SW480 (cell line): ENCODE data around the gene PRSS22.

Experiments used
- DNase-seq: peaks from one replicate; pipeline ENCODE4 v3.0.0-alpha.2; 2016; ENCODE audit warnings: low spot score

PRSS22 gene

GRCh38 chr16:2852731-2853507, 5.1 kb downstream of the PRSS22 start:
- DNase-seq: no peak

- DNase-seq: no peak
Observed at GRCh38 chr16:2852003-2852730, 5.8 kb downstream of the PRSS22 start.

GRCh38 chr16:2848933-2849725, 8.8 kb downstream of the PRSS22 start:
- DNase-seq: no peak

DNA sequence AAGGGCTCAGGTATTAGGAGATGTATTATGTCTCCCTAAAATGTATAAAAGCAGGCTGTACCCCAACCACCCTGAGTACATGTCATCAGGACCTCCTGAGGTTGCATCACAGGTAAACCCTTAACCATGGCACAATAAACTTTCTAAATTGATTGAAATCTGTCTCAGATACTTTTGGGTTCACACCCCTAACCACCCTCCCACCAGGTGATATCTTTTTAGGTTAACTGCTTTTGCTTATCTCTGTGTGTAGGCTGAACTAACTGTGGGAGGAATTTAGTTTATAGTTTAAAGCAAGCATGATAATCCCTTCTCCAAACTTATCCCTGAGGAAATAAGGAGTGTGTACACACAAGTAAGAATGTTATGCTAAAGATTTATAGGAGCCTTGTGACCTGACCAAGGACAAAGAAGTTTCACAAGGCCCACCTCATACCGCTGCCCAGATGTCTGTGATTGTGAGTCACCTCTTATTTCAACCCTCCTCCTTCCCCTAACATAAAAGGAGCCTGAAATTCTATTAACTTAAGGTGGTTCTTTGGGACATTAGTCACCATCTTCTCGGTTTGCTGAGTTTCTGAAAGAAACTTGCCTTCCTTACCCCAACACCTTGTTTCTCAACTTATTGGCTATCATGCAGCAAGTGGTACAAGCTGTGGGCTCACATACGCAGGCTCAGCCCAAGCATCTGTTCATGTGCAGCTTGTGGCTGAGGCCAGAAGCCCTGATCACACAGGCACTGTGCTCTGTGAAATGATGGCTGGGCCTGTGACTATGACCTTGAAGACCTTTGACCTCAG, 11.3 kb downstream of the PRSS22 start:
- DNase-seq: peak; percentile 77

- DNase-seq: no peak
Observed at GRCh38 chr16:2845116-2845515, 12.9 kb downstream of the PRSS22 start.

GRCh38 chr16:2843526-2843925, 14.4 kb downstream of the PRSS22 start:
- no peak for DNase-seq

GRCh38 chr16:2842340-2843000, 15.5 kb downstream of the PRSS22 start:
- DNase-seq: no peak

GRCh38 chr16:2841606-2842339, 16.2 kb downstream of the PRSS22 start:
- DNase-seq: no peak

DNA sequence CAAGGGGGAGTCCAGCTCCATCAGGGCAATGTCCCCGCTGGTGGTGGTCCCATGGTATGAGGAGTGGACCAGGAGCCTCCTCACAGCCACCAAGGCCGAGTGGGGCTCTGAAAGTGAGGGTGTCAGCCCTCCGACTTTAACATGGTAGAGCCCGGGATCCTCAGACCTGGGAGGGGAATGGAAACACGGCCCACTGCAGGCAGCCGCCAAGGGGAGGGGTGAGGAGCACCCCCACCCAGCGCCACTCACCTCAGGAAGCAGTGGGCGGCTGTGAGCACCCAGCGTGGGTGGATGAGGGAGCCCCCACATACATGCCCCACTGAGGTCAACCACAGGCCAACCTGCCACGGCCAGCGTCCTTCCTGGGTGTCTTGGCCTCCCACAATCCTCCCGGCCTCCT, 17.1 kb downstream of the PRSS22 start:
- no peak for DNase-seq

DNA sequence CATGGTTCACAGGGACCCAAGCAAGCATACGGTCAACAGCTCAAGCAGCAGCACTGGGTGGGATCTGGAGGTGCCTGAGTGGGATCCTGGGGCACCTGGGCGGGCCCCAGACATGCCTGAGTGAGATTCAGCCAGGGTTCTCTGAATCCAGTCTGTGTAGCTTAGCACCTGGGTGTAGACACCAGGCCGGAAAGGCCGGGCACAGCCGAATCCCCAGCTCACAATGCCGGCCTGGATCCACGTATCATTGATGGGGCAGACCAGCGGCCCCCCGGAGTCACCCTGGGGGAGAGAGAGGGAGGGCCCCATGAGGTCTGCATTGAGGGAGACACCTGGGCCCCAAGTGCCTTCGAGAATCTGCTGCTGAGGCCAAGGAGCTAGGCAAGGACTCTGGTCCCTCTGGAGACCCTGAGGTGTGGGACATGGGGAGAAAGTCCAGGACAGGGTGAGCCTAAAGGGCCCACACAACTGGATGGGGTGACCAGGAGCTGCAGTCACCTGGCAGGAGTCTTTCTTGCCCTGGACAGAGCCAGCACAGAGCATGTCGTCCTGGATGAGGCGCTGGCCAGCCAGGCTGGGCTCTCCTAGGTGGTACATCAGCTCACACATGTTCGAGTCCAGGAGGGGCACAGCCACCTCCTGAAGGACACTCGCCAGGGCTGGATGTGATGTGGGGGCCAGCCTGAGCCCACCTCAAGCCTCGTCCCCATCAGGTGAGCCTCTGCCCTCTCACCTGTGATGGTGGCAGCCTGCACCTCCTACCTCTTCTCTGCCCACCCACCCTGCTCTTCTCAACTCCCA, 18.1 kb downstream of the PRSS22 start:
- no peak for DNase-seq

DNA sequence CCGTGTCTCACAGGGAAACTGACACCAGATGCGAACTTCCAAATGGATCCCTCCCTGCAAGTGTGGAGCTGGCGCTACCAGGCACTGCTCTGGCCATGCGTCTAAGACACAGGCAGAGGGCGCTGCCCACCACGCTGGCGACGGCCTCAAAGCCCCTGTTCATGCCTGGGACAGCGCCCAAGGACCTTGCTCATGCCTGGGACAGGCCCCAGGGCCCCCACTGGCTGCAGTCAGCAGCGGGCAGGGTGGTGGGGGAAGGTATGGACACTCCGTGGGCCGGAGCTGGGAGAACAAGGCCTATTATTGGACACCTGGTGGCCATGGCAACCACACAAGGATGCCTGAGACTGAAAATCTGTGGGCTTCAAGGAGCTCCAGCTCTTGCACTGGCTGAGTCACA, 19.0 kb downstream of the PRSS22 start:
- peak; percentile 75 for DNase-seq

GRCh38 chr16:2836646-2837508, 21.1 kb downstream of the PRSS22 start:
- peak; percentile 29 for DNase-seq

- DNase-seq: peak; percentile 99
Observed at GRCh38 chr16:2835638-2836493, 22.1 kb downstream of the PRSS22 start.

DNA sequence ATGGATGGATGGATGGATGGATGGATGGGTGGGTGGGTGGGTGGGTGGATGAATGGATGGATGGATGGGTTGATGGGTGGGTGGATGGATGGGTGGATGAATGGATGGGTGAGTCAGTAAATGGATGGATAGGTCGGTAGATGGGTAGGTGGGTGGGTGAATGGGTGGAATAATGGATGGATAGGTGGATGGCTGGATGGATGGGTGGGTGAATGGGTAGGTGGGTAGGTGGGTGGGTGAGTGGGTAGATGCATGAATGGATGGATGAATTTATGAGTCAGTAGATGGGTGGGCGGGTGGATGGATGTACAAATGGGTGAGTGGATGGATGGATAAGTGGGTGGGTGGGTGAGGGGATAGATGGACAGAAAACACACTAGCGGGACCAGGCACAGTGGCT, 23.0 kb downstream of the PRSS22 start:
- DNase-seq: no peak

GRCh38 chr16:2833776-2834175, 24.2 kb downstream of the PRSS22 start:
- no peak for DNase-seq

DNA sequence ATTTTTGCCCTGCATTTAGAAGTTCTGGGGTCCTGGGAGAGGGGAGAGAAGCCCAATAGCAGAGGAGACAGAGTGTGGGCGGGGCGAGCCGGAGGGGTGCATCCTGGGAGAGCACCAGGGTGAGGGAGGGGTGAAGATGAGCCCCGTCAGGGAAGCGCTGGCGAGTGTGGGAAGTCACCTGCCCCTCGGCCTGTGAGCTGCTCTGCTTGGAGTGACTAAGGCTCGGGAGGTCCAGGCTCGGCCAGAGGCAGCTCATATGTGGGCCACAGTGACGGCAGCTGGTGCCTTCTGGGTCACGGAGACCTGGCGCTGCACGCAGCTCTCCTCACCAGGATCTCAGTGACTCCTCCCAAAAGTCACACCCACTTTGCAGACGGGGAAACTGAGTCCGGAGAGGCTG, 26.8 kb downstream of the PRSS22 start:
- DNase-seq: no peak

DNA sequence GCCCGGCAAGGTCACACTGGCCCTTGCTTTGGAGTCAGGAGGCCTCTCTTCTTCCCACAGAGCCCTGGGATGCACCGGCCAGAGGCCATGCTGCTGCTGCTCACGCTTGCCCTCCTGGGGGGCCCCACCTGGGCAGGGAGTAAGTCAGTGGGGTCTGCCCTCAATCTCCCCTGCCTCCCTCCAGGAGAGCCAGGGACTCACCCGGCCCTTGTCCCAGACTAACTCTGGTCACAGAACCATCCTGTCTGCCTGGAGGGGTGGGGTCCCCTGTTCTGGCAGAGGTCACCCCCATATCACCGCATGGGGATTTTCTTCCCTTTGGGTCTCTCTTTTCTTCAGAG, 27.6 kb downstream of the PRSS22 start:
- no peak for DNase-seq
